ENCODE measurements around the gene DNMT1. TPM values are rescaled to one million over a fixed set of nuclear protein-coding genes. Genes with fewer than 3 reads are reported as not detected.

DNMT1 gene
- total RNA-seq, 4 donors from 2014 or later = 13.2 to 38.4 (median 32.0) TPM

- DNase-seq (ENCODE audit: low spot score in 2 of 2) = no peak
- TF ChIP-seq CTCF (IDR thresholded peaks at IDR 0.05) (no peak), POLR2A (IDR thresholded peaks at IDR 0.05) (no peak)
- 82 to 86% methylated on average over 22 of the region's 22 CpGs for WGBS, 2 donors
- H3K4me3 ChIP-seq (ENCODE audit: low read depth, poor library complexity, severe bottlenecking) = no peak overlapping the region
- intact Hi-C loops (cut with DNase I; ENCODE audit: low total_unique reads) = no loop called here
These were observed 101.2 kb downstream of the DNMT1 start for GRCh38 chr19:10093295-10094186.

DNA sequence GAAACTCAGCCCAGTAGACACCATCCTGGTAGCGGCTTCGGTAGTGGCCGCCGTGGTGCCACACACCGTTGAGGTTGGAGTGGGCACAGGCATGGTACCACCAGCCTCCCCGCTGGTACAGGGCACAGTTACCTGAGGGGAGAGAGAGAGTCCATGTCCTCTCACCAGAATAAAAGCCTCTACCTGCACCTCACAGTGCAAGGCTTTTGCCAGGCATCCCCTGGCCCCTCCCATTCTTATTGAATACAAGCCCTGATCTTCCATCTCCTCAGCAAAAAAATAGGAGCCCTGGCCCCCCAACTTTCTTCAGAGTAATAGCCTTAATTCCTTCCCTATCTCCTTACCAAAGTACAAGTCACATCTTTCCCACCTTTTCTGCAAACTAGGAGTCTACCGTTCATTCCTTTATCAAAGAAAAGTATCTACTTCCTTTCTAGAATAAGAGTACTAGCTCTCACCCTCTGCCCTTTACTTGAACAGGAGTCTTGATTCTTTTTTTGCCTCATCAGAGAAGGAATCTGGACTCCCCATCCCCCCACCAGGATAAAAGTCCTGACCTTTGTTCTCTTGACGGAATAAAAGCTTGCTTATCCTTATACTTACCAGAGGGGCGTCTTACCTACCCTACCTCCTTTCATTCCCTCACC lies 102.0 kb downstream of the DNMT1 start:
- DNase-seq (ENCODE audit: low spot score in 2 of 2) = no peak
- TF ChIP-seq CTCF (IDR thresholded peaks at IDR 0.05) = no peak
- TF ChIP-seq POLR2A (IDR thresholded peaks at IDR 0.05) = no peak
- WGBS, 2 donors = 89 to 96% methylated on average over 7 to 9 of the region's 9 CpGs
- H3K4me3 ChIP-seq (ENCODE audit: low read depth, poor library complexity, severe bottlenecking) = no peak overlapping the region
- intact Hi-C loops (cut with DNase I; ENCODE audit: low total_unique reads) = no loop called here

DNA sequence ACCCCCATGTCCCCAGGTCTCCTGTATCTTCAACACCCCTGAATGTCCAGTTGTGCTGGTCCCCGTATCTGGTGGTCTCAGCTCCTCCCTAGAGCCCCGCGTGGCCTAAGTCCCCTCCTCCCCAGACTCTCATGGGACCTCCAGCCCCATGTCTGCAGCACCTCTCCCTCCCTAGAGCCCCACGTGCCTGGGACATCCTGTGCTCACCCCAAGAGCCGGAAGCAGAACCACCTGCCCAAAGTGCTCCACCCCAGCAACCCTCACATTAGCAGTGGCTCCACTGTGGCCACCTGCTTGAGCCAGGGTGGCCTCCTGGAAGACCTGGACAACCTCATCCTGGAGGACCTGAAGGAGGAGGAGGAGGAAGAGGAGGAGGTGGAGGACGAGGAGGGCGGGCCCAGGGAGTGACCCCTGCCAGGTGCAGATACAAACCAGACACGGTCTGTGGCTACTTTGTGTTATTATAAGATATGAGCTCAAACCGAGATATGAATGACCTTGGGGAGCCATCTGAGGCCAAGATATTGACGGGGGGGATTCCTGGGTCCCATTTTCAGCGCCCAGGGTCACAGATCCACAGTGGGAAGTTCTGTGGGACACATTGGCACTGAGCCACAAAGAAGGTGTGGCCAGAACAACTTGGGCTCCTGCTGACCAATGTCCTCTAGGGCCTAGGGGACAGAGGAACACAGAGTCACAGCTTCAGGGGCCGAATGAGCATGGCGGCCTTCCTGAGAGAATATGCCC lies 102.7 kb downstream of the DNMT1 start:
- DNase-seq (ENCODE audit: low spot score in 2 of 2) = no peak
- 89 to 90% methylated on average over 13 of the region's 13 CpGs for WGBS, 2 donors
- no peak overlapping the region for H3K4me3 ChIP-seq (ENCODE audit: low read depth, poor library complexity, severe bottlenecking)
- intact Hi-C loops (cut with DNase I; ENCODE audit: low total_unique reads) = no loop called here
- TF ChIP-seq CTCF (IDR thresholded peaks at IDR 0.05) = no peak
- no peak for TF ChIP-seq POLR2A (IDR thresholded peaks at IDR 0.05)

DNA sequence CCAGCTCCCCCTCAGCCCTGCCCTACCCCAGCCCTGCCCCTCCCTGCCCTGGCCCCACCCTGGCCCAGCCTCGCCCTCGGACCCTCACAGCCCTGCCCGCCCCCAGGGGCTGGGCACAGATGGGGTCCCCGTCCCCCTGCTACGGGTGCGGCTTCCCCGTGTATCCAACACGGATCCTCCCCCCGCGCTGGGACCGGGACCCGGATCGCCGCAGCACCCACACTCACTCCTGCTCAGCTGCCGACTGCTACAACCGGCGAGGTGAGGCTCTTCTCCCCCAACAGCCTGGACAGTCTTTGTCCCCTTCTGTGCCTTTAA lies 103.4 kb downstream of the DNMT1 start:
- 90 to 92% methylated on average over 12 to 16 of the region's 17 CpGs for WGBS, 2 donors
- no peak overlapping the region for H3K4me3 ChIP-seq (ENCODE audit: low read depth, poor library complexity, severe bottlenecking)
- intact Hi-C loops (cut with DNase I; ENCODE audit: low total_unique reads) = no loop called here
- DNase-seq (ENCODE audit: low spot score in 2 of 2) = no peak
- TF ChIP-seq POLR2A (IDR thresholded peaks at IDR 0.05) (no peak), CTCF (IDR thresholded peaks at IDR 0.05) (no peak)

GRCh38 chr19:10089801-10090375 lies 104.9 kb downstream of the DNMT1 start:
- 81 to 83% methylated on average over 15 of the region's 15 CpGs for WGBS, 2 donors
- DNase-seq (ENCODE audit: low spot score in 2 of 2) = no peak
- H3K4me3 ChIP-seq (ENCODE audit: low read depth, poor library complexity, severe bottlenecking) = no peak overlapping the region
- TF ChIP-seq CTCF (IDR thresholded peaks at IDR 0.05) (no peak), POLR2A (IDR thresholded peaks at IDR 0.05) (no peak)
- intact Hi-C loops (cut with DNase I; ENCODE audit: low total_unique reads) = no loop called here
